Fibroblast of peridontal ligament (primary cell): ENCODE measurements around the gene SLC25A13.

ENCODE experiments used
- DNase-seq: peaks from one replicate; pipeline ENCODE4 v3.0.0-alpha.2; 2010; ENCODE audit errors: extremely low read depth

The SLC25A13 gene

DNA sequence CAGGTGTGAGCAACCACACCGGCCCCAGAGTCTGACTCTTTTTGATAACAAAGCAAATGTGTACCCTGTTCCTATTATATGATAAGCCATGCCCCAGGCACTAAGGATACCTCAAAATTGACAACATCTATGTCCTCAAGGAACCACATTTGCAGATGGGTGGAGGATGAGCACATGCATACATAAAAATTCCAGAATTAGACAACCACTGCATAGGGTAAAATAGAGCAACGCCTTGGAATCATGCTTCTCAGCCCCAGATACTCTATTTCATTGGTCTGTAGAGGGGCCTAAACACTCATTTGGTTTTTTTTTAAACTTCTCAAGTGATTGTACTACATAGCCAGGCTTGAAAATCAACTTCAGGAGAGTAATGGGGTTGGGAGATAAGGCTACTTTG is 78.7 kb downstream of the SLC25A13 start:
- DNase-seq: no peak

GRCh38 chr7:96241855-96242254 is 80.0 kb downstream of the SLC25A13 start:
- no peak for DNase-seq

GRCh38 chr7:96238976-96239766 is 82.7 kb downstream of the SLC25A13 start:
- DNase-seq: no peak

DNA sequence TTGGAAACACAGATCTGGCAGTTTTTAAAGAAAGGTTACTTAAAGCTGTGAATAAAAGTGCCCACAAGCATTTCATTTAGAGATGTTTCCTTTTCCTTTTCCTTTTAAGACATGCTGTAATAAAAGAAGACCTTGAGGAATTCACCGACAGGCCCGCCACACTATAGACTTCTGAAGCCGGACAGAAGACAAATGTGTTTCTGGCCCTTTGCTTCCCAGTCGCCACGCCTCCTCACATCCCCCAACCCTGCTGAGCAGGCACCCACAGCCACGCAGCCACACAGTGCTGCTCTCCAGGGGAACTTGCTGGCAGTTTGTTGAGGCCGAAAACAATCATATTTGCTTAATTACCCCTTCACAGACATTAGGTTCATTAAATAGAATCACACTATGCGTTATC is 83.4 kb downstream of the SLC25A13 start:
- no peak for DNase-seq

DNA sequence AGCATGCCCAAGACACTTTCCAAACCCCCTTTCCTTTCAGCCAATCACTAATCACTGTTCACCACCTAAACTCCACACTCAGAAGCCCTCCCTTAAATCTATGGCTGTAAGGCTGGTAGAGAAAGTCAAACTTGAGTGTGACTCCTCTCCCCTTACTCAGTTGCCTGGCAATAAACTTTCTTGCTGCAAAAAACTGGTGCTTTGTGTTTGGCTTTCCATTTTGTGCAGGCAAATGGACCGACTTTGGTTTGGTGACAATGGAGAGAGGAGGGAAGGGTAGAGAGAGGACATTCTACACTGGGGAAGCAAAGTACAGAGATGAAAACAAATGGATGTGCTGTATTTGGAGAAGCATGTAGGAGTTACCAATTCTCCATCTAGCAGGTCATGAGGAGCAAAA is 84.9 kb downstream of the SLC25A13 start:
- no peak for DNase-seq

GRCh38 chr7:96236198-96237039 is 85.5 kb downstream of the SLC25A13 start:
- peak; percentile 80 for DNase-seq

- DNase-seq: no peak
Observed at GRCh38 chr7:96235281-96235680, 86.6 kb downstream of the SLC25A13 start.

GRCh38 chr7:96233528-96234154 is 88.3 kb downstream of the SLC25A13 start:
- DNase-seq: no peak

DNA sequence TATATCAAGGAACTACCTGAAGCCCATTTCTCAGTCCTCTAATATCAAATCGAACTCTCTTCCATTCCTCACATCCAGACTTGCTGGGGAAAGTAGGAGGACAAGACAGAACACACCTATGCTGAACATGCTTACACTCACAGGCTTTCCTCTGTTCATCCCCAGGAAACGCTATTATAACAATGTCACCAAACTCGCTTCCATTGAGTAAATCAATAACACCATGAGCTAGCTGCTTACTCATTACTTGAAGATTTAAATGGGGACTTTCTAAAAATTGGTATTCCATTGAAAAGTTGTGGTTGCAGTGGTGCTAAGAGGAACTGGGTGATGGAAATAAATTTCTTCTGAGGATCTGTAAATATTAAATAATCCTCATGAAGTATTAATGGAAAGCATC is 88.8 kb downstream of the SLC25A13 start:
- no peak for DNase-seq

DNA sequence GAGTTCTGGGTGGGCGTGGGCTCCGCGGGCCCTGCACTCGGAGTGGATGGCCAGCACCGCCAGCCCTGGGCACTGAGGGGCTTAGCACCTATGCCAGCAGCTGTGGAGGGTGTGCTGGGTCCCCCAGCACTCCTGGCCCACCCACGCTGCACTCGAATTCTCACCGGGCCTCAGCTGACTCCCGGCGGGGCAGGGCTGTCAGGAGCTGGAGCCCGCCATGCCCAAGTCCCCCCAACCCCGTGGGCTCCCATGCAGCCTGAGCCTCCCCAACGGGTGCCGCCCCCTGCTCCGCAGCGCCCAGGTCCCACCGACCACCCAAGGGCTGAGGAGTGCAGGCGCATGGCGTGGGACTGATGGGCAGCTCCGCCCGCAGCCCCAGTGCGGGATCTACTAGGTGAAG is 93.1 kb downstream of the SLC25A13 start:
- DNase-seq: no peak

DNA sequence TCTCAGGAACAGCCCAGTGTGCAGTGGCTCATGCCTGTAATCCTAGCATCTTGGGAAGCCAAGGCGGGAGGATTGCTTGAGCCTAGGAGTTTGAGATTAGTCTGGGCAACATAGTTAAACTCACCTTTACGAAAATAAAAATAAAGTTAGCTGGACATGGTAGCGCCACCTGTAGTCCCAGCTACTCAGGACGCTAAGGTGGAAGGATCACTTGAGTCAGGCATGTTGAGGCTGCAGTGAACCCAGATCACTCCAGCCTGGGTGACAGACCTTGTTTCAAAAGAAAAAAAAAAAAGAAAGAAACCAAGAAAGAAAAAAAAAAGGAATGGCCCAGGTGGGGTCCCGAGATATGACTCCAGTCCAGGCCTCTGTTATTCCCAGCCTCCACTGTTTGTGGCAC is 96.6 kb downstream of the SLC25A13 start:
- no peak for DNase-seq

GRCh38 chr7:96224685-96225084 is 97.2 kb downstream of the SLC25A13 start:
- DNase-seq: no peak

DNA sequence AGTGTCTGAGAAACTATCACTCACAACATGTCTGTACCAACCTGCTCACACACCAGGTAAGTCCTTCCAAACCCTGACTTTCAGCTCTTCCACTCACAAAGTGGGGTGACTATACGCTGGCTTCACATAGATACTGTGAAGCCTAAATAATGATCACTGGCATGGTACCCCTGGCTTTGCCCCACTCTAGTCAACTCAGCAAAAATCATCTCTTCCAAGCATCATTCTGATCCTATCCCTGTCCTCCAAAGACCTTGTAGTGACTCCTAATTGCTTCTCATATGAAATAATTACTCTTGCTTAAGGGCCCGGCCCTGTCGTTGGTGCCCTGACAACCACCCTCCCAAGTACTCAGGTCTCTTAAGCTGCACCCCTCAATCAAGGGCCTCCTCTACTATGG is 97.8 kb downstream of the SLC25A13 start:
- no peak for DNase-seq

DNA sequence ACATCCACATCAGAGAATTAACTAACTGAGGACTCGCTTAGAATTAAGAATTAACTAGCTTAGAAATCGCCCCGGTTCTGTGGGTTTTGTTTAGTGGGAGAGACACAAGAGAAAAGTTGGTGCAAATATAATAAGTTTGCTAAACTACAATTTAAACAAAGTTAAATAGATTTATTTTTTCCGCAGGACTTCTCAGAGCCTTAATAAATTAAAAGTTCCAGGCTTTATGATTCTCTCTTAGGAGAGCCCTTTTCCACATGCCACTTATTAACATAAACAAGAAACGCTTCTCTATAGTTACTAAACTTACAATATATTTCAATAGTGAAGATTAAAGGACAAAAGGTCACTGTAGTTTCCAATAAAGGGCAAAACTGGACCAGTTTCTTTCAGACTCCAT is 100.0 kb downstream of the SLC25A13 start:
- DNase-seq: no peak

DNA sequence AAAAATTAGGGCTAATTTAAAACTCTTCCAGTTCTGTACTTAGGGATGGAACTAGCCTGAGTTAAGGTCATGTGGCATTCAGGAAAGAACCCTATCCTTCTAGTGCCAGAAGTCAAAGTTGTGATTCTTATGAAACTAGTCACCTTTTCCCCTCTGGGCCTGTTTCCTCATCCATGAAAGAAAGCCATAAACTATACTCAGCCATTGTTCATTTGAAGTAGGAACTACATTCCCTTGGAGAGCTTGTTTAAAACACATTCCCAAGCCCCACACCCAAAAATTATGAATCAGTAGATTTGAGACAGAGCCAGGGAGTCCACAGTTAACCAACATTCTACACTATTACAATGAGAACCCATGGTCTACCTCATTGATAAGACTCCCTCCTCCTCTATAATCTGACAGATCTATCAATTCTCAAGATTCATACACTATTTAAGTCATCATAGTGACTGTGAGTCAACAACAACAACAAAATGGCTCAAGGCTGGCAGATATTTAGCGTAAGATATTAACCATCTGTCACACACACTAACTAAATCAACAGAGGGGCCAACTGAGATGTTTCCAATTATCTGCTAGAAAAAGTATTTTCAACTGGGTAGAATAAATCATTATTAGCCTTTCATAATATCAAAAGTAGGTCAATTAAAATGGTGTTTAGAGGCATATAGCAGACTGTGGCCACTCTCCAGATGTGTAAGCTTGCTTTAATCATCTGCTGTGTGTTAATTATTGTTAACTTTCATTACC is 102.3 kb downstream of the SLC25A13 start:
- DNase-seq: peak; percentile 75

GRCh38 chr7:96218664-96219243 is 103.1 kb downstream of the SLC25A13 start:
- DNase-seq: no peak

DNA sequence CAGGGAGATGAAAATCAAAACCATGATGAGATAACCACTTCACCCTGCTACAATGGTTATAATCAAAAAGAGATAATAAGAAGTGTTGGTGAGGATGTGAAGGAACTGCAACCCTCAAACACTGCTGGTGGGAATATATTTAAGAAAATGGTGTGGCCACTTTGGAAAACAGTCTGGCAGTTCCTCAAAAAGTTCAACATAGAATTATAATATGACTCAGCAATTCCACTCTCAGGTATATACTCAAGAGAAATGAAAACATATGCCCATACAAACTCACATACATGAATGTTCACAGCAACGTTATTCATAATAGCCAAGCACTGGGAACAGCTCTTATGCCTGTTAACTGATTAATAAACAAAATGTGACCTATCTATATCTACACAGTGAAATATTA is 104.8 kb downstream of the SLC25A13 start:
- no peak for DNase-seq

DNA sequence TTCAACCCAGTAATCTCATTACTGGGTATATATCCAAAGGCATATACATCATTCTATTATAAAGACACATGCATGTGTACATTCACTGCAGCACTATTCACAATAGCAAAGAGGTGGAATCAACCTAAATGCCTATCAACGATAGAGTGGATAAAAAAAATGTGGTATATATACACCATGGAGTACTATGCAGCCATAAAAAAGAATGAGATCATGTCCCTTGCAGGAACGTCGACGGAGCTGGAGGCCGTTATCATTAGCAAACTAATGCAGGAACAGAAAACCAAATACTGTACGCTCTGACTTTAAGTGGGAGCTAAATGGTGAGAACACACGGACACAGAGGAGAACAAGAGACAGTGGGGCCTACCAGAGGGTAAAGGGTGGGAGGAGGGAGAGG is 105.5 kb downstream of the SLC25A13 start:
- no peak for DNase-seq

GRCh38 chr7:96212474-96212873 is 109.4 kb downstream of the SLC25A13 start:
- no peak for DNase-seq

DNA sequence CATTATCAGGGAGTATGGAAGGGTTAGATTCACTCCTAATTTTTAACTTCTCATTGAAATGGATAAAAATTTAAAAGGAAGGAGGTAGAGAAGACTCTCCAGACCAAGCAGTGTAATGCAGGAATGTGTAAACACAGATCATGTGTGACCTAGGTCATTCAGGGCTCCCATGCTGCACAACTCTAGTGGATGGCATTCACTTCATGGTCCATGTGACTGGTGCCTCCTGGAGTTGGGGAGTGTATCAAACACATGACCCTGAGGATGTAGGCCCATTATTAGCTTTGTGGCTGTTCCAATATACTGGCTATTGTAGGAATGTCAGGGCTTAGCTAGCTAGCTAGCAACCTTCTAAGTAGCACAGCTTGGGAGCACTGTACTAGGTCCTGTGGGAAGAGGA is 109.9 kb downstream of the SLC25A13 start:
- no peak for DNase-seq

DNA sequence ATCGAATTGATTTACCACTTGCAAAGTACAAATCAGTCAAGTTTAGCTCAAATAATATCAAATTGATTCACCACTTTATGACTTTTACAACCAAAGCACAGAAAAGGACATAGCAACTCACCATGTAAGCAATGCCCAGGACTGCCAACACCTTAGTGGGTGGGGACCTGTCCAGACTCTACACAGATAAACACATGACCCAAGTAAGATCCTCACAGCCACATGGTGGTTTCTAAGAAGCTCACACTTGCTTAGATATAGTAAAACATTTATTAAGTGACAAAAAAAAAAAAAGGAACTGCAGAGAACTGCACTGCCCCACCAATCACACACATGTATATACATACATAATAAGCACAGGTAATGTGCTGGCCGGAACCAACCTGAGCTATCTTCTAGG is 116.2 kb downstream of the SLC25A13 start:
- no peak for DNase-seq

GRCh38 chr7:96204601-96205000 is 117.3 kb downstream of the SLC25A13 start:
- DNase-seq: no peak
